Activated CD4-positive, alpha-beta memory T cell treated with anti-CD3 and anti-CD28 coated beads for 36 hours (primary cell): ENCODE measurements around the gene PI4KA. TPM values are rescaled to one million over a fixed set of nuclear protein-coding genes. Genes with fewer than 3 reads are reported as not detected.

Experiments
- CTCF ChIA-PET: fragments of 350-600 bp; sonication (Branson Sonifier 250); formaldehyde crosslinking; loops from one replicate; lab custom pipeline; 2021; ENCODE audit warnings: antibody characterized with exemption, inconsistent platforms; lab: Charles Lee
- POLR2A ChIA-PET: fragments of 350-600 bp; sonication (Branson Sonifier 250); formaldehyde crosslinking; loops from one replicate; lab custom pipeline; 2021; ENCODE audit warnings: antibody characterized with exemption; lab: Charles Lee
- DNase-seq: peaks from one replicate; pipeline ENCODE4 v3.0.0-alpha.2; 2020
- H3K27ac Mint-ChIP-seq: one replicate; pipeline ENCODE4 v1.8.0; 2021; ENCODE audit warnings: mixed read lengths
- H3K27me3 Mint-ChIP-seq: one replicate; pipeline ENCODE4 v1.8.0; 2021; ENCODE audit warnings: mixed read lengths
- H3K36me3 Mint-ChIP-seq: one replicate; pipeline ENCODE4 v1.8.0; 2021; ENCODE audit warnings: mixed read lengths
- H3K4me1 Mint-ChIP-seq: one replicate; pipeline ENCODE4 v1.8.0; 2021; ENCODE audit warnings: low read depth, mixed read lengths
- H3K4me3 Mint-ChIP-seq: one replicate; pipeline ENCODE4 v1.8.0; 2021; ENCODE audit warnings: mild to moderate bottlenecking, mixed read lengths
- H3K9me3 Mint-ChIP-seq: one replicate; pipeline ENCODE4 v1.8.0; 2021; ENCODE audit warnings: mixed read lengths
- intact Hi-C: fragments of 100-400 bp; cut with micrococcal nuclease; formaldehyde crosslinking; loops from one replicate; pipeline ENCODE4 v1.15.1; 2023
- total RNA-seq, 2 experiments: library from RNA; stranded (reverse); gene quantifications; one replicate each; pipeline ENCODE4 v1.2.3, GENCODE V29; 2021

PI4KA gene
- total RNA-seq, 2 experiments from 2014 or later = 57.9 to 58.9 TPM

DNA sequence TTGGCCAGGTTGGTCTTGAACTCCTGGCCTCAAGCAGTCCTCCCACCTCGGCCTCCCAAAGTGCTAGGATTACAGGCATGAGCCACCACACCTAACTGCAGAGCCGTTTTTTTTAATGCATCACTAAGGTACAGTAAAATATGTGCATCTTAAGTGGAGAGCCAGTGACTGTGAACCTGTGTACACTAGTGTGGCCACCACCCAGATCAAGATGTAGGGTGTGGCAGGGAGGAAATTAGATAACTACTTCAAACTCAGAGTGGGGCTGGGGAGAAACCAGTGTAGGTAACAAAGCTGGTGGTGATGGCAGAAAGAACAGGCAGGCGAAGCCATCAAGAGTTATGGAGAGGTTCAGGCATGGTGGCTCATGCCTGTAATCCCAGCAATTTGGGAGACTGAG is 14.6 kb upstream of the PI4KA start:
- Mint-ChIP-seq H3K4me3 (no peak overlapping the region), H3K27ac (no peak overlapping the region), H3K4me1 (no peaks in the 10 kb centered on the region), H3K36me3 (peaks cover 15% of the 10 kb centered on the region), H3K9me3 (no peaks in the 10 kb centered on the region), H3K27me3 (no peaks in the 10 kb centered on the region)
- DNase-seq = no peak
- ChIA-PET POLR2A (no interaction called here), CTCF (no interaction called here)
- intact Hi-C loops = no loop called here

DNA sequence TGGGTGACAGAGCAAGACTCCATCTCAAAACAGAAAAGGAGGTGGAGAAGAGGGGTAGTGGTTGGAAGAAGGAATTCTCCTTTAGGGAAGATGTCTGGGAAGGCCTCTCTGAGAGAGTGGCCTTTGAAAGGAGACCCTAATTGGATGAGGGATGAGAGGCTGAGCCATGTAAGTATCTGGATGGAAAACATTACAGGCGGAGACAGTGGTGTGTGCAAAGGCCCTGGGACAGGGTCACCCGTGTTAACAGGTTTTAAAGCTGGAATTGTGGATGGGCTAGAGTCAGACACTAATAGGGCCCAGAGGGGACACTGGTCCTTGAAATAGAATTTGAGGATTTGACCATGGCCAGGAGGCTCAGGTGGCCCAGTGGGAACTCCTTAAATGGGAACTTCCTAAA is 10.6 kb upstream of the PI4KA start:
- Mint-ChIP-seq H3K27ac (no peak overlapping the region), H3K27me3 (no peaks in the 10 kb centered on the region), H3K9me3 (no peaks in the 10 kb centered on the region), H3K4me3 (no peak overlapping the region), H3K4me1 (peaks cover 10% of the 10 kb centered on the region), H3K36me3 (peaks cover 5% of the 10 kb centered on the region)
- no peak for DNase-seq
- ChIA-PET CTCF (no interaction called here), POLR2A (no interaction called here)
- intact Hi-C loops = no loop called here

DNA sequence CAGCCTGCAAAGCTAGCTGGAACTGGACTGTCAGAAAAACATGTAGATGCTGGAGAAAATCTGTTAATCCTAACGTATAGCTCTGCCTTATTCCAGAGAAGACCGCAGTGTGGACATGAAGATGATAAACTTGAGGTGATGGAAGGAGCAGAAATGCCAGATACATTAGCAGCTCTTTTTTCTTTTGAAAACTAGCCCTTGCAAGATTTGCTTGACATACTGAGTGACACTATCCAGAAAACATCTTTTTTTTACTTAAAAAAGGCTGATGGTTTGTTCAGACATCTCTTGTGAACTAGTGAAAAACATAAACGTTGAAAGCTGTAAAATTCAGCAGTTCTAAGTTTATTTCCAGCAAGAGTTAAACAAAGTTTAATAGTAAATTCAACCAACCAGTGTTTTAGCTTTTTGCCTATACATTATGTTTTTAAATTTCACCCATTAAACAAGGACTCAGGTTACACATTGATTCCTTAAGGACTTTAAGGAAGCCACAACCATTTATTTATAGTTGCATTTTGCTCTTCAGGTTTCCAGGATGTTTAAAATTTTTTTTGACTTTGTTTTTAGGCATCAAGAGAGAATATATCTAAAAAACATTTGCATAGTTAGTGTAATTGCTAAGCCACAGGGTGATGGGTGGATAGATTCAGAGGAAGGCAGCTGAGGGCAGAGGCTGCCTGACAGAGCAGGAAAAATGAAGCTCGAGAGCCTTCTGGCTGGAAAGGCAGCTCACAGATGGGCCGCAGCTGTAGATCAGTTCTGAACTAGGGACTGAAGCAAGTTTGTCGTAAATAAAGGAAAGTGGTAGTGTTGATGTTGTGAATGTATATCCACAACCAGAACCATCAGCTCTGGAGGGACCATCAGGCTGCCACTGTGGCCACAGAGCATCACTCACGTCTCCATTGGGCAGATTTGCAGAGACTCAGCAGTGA is 9.7 kb upstream of the PI4KA start:
- no peaks in the 10 kb centered on the region for H3K9me3 Mint-ChIP-seq
- ChIA-PET CTCF (interaction anchor here (0.9 to 1.0 kb wide), 2 partner anchors 17 to 49 kb away, joined by 4 read pairs; partner anchors contain the start of gene CRKL), POLR2A (interaction anchor here (1.0 kb wide), 2 partner anchors 9 to 52 kb away, joined by 3 read pairs; partner anchors contain the start of gene SNAP29)
- intact Hi-C loops = no loop called here
- peaks cover 4% of the 10 kb centered on the region for H3K36me3 Mint-ChIP-seq
- peaks cover 13% of the 10 kb centered on the region for H3K4me1 Mint-ChIP-seq
- DNase-seq = no peak
- H3K27ac Mint-ChIP-seq = peak overlapping the region; percentile 69
- H3K4me3 Mint-ChIP-seq = no peak overlapping the region
- H3K27me3 Mint-ChIP-seq = no peaks in the 10 kb centered on the region

DNA sequence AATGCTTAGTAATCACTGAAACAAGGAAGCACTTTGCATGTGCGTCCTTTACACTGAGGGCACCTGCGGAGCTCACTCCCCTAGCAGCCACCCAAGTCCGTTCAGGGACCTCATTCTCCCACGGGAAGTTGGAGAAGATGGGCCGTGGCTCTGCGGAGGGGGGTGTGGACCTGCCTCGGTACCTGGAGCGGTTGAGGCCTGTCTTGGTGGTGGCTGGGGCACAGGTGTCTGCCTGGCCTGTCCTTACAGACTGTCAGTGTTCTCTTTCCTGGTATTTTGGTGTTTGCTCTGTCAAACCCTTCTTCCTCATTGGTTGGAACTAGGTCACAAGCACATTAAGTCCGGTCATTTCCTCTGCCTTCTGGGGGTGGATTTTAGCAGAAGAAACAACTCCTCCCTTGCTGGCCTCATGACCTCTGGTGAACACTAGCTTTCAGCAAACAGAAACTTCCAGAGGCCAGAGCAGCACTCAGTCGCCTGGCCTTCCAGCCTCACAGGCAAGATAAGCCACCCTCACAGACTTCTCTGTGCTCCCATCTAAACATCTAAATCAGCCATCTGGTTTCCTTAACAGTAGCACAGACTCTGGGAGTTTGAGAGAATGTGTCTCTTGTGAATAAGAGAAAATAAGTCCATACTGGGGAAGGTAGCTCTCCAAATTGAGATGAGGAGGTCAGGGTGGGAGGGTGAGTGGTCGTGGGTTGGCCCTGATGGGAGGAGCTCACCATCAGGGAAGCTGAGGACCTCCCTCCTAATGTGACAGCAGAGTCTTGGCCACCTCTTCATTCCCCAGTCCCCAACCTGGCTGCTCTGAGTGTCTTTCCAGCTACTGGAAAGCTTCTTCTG is 8.8 kb upstream of the PI4KA start:
- Mint-ChIP-seq H3K9me3 (no peaks in the 10 kb centered on the region), H3K27ac (peak overlapping the region; percentile 69), H3K4me1 (peaks cover 19% of the 10 kb centered on the region), H3K36me3 (peaks cover 2% of the 10 kb centered on the region), H3K4me3 (no peak overlapping the region), H3K27me3 (no peaks in the 10 kb centered on the region)
- ChIA-PET POLR2A (interaction anchor here (1.0 kb wide), 2 partner anchors 8 to 53 kb away, joined by 3 read pairs; partner anchors contain the start of gene SNAP29), CTCF (interaction anchor here (0.9 to 1.0 kb wide), 2 partner anchors 18 to 50 kb away, joined by 4 read pairs; partner anchors contain the start of gene CRKL)
- intact Hi-C loops = no loop called here
- DNase-seq = peak; percentile 18

DNA sequence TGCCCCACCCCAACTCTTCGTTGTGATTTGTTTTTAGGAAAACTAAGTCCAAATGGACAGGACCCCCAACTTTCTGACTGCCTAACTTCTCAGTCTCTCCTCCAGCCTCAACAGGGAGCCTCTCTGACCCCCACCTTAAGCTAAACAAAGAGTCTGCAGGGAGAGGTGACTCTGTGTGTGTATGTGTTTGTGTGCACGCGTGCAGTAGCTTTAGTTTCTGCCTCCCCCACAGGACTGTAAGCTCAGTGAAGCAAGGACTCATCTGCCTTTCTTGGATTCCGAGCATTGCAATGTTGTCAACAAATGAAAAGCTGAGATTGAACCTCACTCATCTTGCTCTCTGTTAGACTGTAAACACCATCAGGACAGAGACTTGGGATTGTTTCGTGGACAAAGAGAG is 8.1 kb upstream of the PI4KA start:
- H3K36me3 Mint-ChIP-seq = peaks cover 4% of the 10 kb centered on the region
- no peaks in the 10 kb centered on the region for H3K9me3 Mint-ChIP-seq
- no peaks in the 10 kb centered on the region for H3K27me3 Mint-ChIP-seq
- H3K27ac Mint-ChIP-seq = peak overlapping the region; percentile 11
- ChIA-PET CTCF (no interaction called here), POLR2A (no interaction called here)
- peaks cover 24% of the 10 kb centered on the region for H3K4me1 Mint-ChIP-seq
- H3K4me3 Mint-ChIP-seq = no peak overlapping the region
- no peak for DNase-seq
- intact Hi-C loops = no loop called here

DNA sequence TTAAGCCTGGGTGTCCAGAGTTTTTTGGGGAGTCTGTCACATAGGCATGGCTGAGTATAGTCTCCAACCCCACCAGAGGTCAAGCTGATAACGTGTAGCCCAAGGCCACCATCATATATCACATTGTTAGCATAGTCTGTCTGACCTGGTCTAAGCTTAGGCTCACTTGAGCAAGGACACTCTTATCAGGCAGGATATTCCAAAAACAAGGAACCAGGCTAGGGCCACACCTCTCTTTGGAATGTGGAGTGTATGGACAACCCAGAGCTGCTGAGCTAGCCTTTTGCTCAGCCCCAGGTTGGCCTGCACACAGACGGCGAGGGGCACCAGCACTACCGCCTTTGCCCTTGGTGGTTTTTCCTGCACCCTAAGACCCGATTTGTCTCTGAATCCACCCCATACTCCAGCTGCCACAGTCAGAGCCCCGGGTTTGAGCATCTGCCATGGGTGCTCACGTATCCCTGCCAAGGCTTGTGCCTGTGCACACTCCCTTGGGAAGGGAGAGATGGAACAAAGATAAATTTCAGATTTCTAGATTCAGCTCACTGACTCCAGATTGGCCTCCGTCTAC is 7.3 kb upstream of the PI4KA start:
- DNase-seq = no peak
- H3K27ac Mint-ChIP-seq = no peak overlapping the region
- POLR2A ChIA-PET = interaction anchor here (0.5 kb wide), 1 partner anchor 359 kb away, joined by 3 read pairs; the partner anchor contains the start of gene MED15
- CTCF ChIA-PET = no interaction called here
- peaks cover 24% of the 10 kb centered on the region for H3K4me1 Mint-ChIP-seq
- H3K4me3 Mint-ChIP-seq = no peak overlapping the region
- peaks cover 4% of the 10 kb centered on the region for H3K36me3 Mint-ChIP-seq
- intact Hi-C loops = no loop called here
- H3K27me3 Mint-ChIP-seq = no peaks in the 10 kb centered on the region
- H3K9me3 Mint-ChIP-seq = no peaks in the 10 kb centered on the region

DNA sequence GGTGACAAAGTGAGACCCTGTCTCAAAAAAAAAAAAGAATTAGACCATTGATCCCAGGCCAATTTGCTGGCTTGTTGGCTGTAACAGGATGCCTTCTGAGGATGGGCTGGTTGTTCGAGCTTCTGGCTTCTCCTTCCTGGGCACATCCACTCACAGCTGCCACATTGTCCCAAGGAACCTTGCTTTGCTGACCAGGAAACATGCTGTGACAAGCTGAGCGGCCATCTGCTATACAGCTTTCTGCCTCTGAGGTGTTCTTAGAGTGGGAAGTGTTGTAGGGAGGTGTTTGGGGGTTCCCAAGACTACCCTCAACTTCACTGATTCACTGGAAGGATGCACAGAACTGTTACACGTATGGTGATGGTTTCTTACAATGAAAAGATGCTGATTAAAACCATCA is 6.7 kb upstream of the PI4KA start:
- H3K36me3 Mint-ChIP-seq = peaks cover 4% of the 10 kb centered on the region
- CTCF ChIA-PET = no interaction called here
- no peak for DNase-seq
- POLR2A ChIA-PET = interaction anchor here (0.5 kb wide), 1 partner anchor 358 kb away, joined by 3 read pairs; the partner anchor contains the start of gene MED15
- H3K9me3 Mint-ChIP-seq = no peaks in the 10 kb centered on the region
- intact Hi-C loops = no loop called here
- H3K27ac Mint-ChIP-seq = no peak overlapping the region
- no peaks in the 10 kb centered on the region for H3K27me3 Mint-ChIP-seq
- H3K4me3 Mint-ChIP-seq = no peak overlapping the region
- peaks cover 27% of the 10 kb centered on the region for H3K4me1 Mint-ChIP-seq

DNA sequence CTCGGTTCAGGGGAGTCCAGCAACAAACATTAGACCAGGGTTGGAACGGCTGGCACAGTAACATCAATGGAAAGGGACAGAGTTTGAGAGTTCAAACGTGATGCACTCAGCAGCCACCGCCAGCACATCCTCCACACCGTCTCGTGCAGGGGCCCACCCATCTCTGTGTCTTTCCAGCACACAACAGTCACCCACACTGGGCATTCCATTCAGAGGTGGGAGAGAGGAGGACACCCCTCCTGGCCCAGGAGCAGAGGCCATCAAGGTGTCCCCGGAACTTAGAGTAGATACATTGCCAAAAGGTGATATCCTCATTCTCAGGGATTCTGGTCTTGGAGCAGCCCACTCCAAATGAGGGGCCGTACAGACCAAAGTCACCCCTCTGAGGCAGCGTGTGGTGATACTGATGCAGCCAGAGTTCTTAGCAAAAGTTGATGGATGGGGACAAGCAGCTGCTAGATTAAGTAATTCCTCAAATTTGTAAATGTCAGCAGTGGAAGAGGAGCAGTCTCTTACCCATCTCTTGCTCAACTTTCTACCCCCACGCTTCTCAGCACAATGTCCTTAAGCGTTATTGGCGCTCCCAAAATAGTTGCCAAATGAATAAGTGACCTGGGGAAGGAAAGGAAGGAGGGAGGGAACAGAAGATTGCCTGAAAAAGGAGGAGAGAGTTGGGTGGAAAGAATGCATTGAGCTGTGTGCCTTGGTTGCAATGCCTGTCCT is 5.7 kb upstream of the PI4KA start:
- Mint-ChIP-seq H3K4me3 (no peak overlapping the region), H3K36me3 (peaks cover 4% of the 10 kb centered on the region), H3K27me3 (no peaks in the 10 kb centered on the region), H3K9me3 (no peaks in the 10 kb centered on the region), H3K27ac (no peak overlapping the region), H3K4me1 (peaks cover 35% of the 10 kb centered on the region)
- POLR2A ChIA-PET = no interaction called here
- intact Hi-C loops = no loop called here
- DNase-seq = no peak
- CTCF ChIA-PET = no interaction called here

DNA sequence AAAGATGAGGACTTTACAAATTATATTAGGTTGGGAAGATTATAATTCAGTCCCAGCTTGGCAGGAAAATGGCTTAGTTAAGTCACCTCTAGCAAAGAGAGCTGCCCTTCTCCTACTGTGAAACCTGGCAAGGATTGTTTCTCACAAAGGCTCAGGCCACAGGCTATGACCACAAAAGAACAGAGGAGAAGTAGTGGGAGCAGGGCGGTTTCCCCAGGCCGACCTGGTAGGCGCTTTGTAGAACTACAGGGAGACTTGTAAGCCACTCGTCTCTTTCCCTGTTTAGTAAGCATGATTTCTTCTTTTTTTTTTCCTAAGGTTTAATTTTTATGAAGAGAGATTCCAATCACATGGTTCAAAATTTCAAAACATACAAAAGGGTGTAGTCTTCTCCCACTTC is 4.8 kb upstream of the PI4KA start:
- CTCF ChIA-PET = interaction anchor here (0.8 kb wide), 1 partner anchor 62 kb away, joined by 3 read pairs; no protein-coding TSS in a partner anchor
- H3K27ac Mint-ChIP-seq = no peak overlapping the region
- intact Hi-C loops = no loop called here
- DNase-seq = no peak
- H3K27me3 Mint-ChIP-seq = no peaks in the 10 kb centered on the region
- POLR2A ChIA-PET = no interaction called here
- H3K9me3 Mint-ChIP-seq = no peaks in the 10 kb centered on the region
- peaks cover 36% of the 10 kb centered on the region for H3K4me1 Mint-ChIP-seq
- H3K36me3 Mint-ChIP-seq = peaks cover 4% of the 10 kb centered on the region
- no peak overlapping the region for H3K4me3 Mint-ChIP-seq

DNA sequence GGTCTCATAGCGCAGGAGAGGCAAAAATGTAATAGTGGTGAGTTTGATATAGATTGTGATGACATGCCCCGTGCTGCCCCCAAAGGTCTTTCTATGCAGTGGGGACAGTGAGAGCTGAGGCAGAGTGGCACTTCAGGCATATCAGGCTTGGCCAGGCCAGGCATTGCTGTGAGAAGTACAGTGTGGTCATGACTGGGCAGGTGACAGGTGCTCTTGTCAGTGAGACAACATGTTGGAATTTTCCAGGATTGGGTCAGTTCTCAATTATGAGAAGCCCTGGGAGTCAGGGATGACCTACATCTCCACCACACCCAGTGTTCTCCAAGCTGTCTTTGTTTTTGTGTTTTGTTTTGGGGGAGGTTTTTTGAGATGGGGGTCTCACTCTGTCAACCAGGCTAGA is 3.9 kb upstream of the PI4KA start:
- Mint-ChIP-seq H3K4me1 (peaks cover 39% of the 10 kb centered on the region), H3K27me3 (no peaks in the 10 kb centered on the region), H3K27ac (no peak overlapping the region), H3K9me3 (no peaks in the 10 kb centered on the region), H3K36me3 (peaks cover 4% of the 10 kb centered on the region), H3K4me3 (no peak overlapping the region)
- ChIA-PET CTCF (interaction anchor here (0.6 kb wide), 1 partner anchor 120 kb away, joined by 3 read pairs; the partner anchor contains the start of gene LZTR1), POLR2A (no interaction called here)
- intact Hi-C loops = no loop called here
- no peak for DNase-seq

DNA sequence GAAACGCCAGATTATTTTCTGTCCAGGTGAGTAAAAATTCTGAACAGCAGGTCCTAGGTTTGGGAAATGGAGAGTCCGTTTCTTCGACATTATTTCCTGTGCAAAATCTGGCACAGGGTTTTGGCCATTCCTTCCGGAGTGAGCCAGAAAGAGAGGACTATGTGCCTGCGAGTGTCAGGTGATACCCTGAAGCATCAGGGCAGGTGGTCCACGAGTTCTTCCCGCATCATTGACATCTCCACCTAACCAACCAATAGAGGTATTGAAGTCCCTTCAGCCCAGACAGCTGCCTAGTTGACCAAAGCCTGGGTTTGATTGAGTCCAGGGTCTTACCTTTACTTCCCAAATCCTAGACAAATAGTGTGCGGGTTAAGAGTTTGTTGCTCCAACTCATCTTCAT is 1.0 kb upstream of the PI4KA start:
- Mint-ChIP-seq H3K27ac (peak overlapping the region; percentile 45), H3K9me3 (no peaks in the 10 kb centered on the region), H3K4me3 (peak overlapping the region; percentile 86), H3K27me3 (no peaks in the 10 kb centered on the region), H3K4me1 (peaks cover 48% of the 10 kb centered on the region), H3K36me3 (peaks cover 4% of the 10 kb centered on the region)
- ChIA-PET POLR2A (interaction anchor here (0.7 kb wide), 1 partner anchor 9 kb away, joined by 3 read pairs; no protein-coding TSS in a partner anchor), CTCF (no interaction called here)
- no peak for DNase-seq
- intact Hi-C loops = no loop called here
